Bronchial epithelial cell (primary cell): ENCODE measurements around the gene TWF2. TPM values are rescaled to one million over a fixed set of nuclear protein-coding genes. Genes with fewer than 3 reads are reported as not detected.
A peak's percentile ranks its signal among the peaks of the same experiment; 100 is the strongest.

ENCODE experiments used
- DNase-seq: peaks from one replicate; pipeline ENCODE4 v3.0.0-alpha.2; 2010; ENCODE audit warnings: low read depth
- FAIRE-seq: peaks from 2 replicates; lab custom pipeline; 2011; peaks lifted over from hg19 to GRCh38; lab: Jason Lieb, UNC
- H3K27me3 ChIP-seq: 2 replicates; pipeline ENCODE4 v1.5.1; 2011; ENCODE audit warnings: low read length; ENCODE audit not compliant: control insufficient read depth, insufficient read depth
- H3K36me3 ChIP-seq: 2 replicates; pipeline ENCODE4 v1.5.1; 2011; ENCODE audit warnings: low read length; ENCODE audit not compliant: control insufficient read depth, insufficient read depth
- H3K4me3 ChIP-seq: 2 replicates; pipeline ENCODE4 v1.5.1; 2011; ENCODE audit warnings: mild to moderate bottlenecking, low read depth, low read length, control low read depth
- total RNA-seq: library from RNA; depleted of rRNA; stranded (reverse); fragments of >200 nt; gene quantifications from 2 replicates; pipeline ENCODE4 v1.2.1, GENCODE V29; 2014
- TF ChIP-seq, protein P1 (sequence below): IDR thresholded peaks from 2 replicates; pipeline ENCODE4 v1.5.1; 2011; ENCODE audit warnings: mild to moderate bottlenecking, moderate library complexity, low read length, control low read depth, inconsistent platforms; ENCODE audit not compliant: insufficient read depth, severe bottlenecking

TWF2 gene
- total RNA-seq, 1 donor from 2014 or later: 57.7 TPM

- Histone ChIP-seq H3K27me3 (peaks cover 2% of the 10 kb centered on the region), H3K4me3 (no peak overlapping the region), H3K36me3 (peaks cover 4% of the 10 kb centered on the region)
- FAIRE-seq: no peak
- DNase-seq: no peak
- TF ChIP-seq, protein P1, sequence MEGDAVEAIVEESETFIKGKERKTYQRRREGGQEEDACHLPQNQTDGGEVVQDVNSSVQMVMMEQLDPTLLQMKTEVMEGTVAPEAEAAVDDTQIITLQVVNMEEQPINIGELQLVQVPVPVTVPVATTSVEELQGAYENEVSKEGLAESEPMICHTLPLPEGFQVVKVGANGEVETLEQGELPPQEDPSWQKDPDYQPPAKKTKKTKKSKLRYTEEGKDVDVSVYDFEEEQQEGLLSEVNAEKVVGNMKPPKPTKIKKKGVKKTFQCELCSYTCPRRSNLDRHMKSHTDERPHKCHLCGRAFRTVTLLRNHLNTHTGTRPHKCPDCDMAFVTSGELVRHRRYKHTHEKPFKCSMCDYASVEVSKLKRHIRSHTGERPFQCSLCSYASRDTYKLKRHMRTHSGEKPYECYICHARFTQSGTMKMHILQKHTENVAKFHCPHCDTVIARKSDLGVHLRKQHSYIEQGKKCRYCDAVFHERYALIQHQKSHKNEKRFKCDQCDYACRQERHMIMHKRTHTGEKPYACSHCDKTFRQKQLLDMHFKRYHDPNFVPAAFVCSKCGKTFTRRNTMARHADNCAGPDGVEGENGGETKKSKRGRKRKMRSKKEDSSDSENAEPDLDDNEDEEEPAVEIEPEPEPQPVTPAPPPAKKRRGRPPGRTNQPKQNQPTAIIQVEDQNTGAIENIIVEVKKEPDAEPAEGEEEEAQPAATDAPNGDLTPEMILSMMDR: no peak
Measured at GRCh38 chr3:52195291-52195597, 43.7 kb downstream of the TWF2 start.

GRCh38 chr3:52194485-52195290, 44.3 kb downstream of the TWF2 start:
- FAIRE-seq: no peak
- DNase-seq: no peak
- Histone ChIP-seq H3K36me3 (peaks cover 4% of the 10 kb centered on the region), H3K4me3 (no peak overlapping the region), H3K27me3 (peaks cover 2% of the 10 kb centered on the region)
- TF ChIP-seq, protein P1: no peak

DNA sequence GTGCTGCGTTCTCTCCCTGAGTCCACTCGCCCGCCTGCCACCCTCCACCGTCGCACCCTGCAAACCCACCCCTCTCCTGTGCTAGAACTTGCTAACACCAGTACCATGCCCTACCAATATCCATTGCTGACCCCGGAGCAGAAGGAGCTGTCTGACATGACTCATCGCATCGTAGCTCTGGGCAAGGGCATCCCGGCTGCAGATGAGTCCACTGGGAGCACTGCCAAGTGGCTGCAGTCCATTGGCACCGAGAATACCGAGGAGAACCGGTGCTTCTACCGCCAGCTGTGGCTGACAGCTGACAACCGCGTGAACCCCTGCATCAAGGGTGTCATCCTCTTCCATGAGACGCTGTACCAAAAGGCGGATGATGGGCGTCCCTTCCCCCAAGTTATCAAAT, 45.9 kb downstream of the TWF2 start:
- peak; percentile 57 for DNase-seq

DNA sequence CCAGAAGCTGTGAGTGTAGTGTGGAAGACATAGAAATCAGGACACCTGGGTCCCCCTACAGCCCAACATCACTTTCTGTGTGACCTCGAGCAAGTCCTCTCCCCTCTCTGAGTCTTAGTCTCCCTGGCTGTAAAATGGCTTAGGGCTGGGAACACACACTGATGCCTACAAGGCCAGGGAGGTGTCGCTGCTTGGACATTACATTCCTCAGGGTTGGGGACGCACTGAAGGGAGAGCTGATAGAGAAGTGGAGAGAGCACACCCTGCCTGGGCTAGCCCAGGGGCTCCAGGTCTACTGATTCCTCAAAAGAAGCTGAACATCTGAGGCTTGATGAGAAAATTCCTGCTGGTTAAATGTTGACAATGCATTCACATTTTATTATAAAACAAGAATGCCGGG, 47.3 kb downstream of the TWF2 start:
- no peak for FAIRE-seq

More for the DNA sequence above, 45.9 kb downstream of the TWF2 start:
- peaks cover 2% of the 10 kb centered on the region for H3K27me3 ChIP-seq
- H3K4me3 ChIP-seq: no peak overlapping the region
- TF ChIP-seq, protein P1: no peak
- H3K36me3 ChIP-seq: no peaks in the 10 kb centered on the region
- no peak for FAIRE-seq

GRCh38 chr3:52190294-52191074, 48.5 kb downstream of the TWF2 start:
- H3K27me3 ChIP-seq: peaks cover 2% of the 10 kb centered on the region
- TF ChIP-seq, protein P1: no peak
- no peak overlapping the region for H3K4me3 ChIP-seq
- H3K36me3 ChIP-seq: no peaks in the 10 kb centered on the region
- FAIRE-seq: no peak
- DNase-seq: no peak

More for the DNA sequence above, 47.3 kb downstream of the TWF2 start:
- Histone ChIP-seq H3K27me3 (peaks cover 2% of the 10 kb centered on the region), H3K4me3 (no peak overlapping the region), H3K36me3 (no peaks in the 10 kb centered on the region)
- DNase-seq: no peak
- TF ChIP-seq, protein P1: no peak
